HL-60 (cell line): ENCODE measurements around the gene CLPTM1.

Experiments
- CTCF ChIP-seq: IDR thresholded peaks from one replicate; pipeline ENCODE4 v1.5.1; 2011; ENCODE audit warnings: low read length, control low read depth, inconsistent platforms; ENCODE audit not compliant: insufficient read depth
- GABPA ChIP-seq: IDR thresholded peaks from 2 replicates; pipeline ENCODE4 v1.6.1; 2012; ENCODE audit warnings: low read depth
- POLR2AphosphoS5 ChIP-seq: IDR thresholded peaks from 2 replicates; pipeline ENCODE4 v1.6.1; 2012; ENCODE audit warnings: low read depth

GRCh38 chr19:44960906-44961728, 5.9 kb downstream of the CLPTM1 start:
- TF ChIP-seq CTCF (no peak), POLR2AphosphoS5 (no peak), GABPA (no peak)
